ENCODE measurements around the gene OSBPL2. TPM values are rescaled to one million over a fixed set of nuclear protein-coding genes. Genes with fewer than 3 reads are reported as not detected.

OSBPL2 gene
- total RNA-seq, 2 donors from 2014 or later, result 40.1 to 41.2 TPM

DNA sequence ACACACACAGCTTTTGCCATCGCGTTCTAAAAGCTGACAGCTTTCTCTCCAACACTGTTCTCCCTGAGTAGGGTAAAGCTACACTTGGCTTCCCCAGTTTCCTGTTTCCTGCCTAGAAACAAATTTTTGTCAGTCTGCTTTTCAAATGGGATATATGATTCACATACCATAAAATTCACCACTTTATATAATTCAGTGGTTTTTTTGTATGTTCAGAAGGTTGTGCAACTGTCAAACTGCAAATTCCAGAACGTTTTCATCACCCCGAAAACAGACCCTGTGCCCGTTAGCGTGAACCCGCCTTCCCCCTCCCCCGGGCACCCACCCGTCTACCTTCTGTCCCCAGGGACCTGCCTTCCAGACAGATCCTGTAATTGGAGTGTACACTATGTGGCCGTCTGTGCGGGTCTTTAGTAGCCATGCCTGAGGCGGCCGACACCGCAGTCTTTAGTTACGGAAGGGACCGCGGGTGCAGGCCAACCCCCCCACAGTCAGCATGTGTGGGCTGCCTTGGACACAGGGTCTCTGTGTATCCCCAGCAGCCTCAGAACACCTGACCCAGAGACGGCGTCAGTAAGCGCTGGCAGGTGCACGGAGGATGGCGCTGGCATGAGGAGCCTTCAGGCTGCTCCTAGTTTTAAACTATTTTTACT is 34.8 kb upstream of the OSBPL2 start:
- ATAC-seq (no peak), DNase-seq (peak; percentile 12)
- intact Hi-C loops (cut with DNase I), result no loop called here

DNA sequence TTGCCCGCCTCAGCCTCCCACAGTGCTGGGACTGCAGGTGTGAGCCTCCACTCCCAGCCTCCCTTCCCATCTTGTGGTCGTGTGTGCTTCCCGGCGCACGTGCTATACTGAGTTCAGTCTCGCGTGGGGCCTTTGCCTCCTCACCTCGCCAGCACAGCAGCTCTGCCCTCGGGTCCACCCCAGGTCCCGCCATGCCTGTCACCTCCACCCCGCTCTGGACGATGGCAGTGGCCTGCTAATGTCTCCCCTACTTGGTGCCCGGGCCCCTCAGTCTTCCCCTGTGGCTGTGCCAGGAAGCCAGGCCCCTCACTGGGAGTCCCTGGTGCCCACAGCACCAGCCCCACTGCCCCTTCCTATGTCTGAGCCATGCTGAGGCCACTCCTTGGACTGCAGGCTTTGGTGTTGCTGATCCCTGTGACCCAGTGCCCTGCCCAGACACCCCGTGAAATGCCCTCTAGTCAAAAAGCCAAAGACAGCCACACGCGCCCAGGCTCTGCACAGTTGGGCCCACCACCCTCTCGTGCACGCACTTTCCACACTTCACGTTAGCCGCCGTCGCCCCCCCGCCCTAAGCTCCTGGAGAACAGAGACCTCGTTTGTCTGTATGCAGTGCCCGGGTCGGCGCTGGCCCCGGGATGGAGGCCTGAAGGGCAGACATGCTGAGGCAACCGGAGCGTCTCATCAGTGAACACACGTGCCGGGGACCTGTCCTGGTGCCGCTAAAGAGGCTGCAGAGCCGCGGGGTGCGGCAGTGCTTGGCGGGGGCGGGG is 32.5 kb upstream of the OSBPL2 start:
- DNase-seq, result peak; percentile 21
- intact Hi-C loops (cut with DNase I), result no loop called here
- no peak for ATAC-seq

DNA sequence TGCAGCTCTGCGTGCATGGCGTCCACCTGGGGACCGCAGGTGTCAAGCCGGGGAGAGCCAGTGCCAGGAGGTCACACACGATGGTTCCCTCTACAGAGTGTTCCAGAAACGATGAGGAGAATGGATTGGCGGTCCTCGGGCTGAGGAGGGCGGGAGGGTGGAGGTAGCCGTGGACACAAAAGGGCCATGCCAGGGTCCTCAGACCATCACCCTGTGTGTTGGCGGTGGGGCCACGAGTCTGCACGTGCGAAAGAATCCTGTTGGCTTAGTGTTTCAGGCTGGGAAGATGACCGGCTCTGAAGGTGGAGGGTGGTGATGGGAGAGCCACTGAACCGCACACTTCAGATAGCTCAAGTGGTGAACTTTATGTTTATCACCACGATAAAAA is 31.9 kb upstream of the OSBPL2 start:
- ATAC-seq (no peak), DNase-seq (no peak)
- intact Hi-C loops (cut with DNase I), result no loop called here

DNA sequence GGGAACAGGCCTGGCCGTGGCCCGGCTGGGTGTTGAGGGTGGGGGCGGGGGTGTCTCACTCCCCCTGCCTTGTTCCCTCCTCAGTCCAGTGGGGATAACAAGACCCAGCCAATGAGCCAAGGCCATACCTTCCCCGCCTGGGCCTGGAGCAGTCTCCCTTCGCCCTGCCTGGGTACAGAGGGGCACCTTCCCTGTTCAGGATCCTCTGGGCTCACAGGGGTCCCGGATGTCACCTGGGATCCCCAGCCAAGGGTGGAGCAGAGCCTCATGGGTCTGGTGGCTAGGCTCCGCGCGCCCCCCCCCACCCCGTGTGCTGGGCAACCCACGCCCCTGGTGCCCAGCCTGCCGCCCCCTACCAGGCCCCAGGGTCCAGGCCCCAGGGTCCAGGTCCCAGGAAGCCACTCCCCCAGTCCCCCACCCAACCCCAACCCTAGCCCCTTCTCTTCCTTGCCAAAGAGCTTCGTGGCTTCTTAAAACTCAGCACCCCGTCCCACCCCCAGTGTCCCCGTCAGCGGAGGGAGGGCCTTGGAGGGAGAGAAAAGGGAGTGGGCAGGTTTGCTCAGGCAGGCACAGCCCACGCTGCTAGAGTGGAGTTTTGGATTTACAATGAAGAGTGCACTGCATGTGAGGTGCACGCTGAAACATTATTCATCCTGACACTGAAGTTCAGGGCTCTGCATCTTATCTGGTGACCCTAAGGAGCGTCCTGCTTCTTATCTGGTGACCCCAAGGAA is 30.1 kb upstream of the OSBPL2 start:
- no peak for DNase-seq
- ATAC-seq, result peak in 1 of 2 donors; percentile 20
- intact Hi-C loops (cut with DNase I), result no loop called here

DNA sequence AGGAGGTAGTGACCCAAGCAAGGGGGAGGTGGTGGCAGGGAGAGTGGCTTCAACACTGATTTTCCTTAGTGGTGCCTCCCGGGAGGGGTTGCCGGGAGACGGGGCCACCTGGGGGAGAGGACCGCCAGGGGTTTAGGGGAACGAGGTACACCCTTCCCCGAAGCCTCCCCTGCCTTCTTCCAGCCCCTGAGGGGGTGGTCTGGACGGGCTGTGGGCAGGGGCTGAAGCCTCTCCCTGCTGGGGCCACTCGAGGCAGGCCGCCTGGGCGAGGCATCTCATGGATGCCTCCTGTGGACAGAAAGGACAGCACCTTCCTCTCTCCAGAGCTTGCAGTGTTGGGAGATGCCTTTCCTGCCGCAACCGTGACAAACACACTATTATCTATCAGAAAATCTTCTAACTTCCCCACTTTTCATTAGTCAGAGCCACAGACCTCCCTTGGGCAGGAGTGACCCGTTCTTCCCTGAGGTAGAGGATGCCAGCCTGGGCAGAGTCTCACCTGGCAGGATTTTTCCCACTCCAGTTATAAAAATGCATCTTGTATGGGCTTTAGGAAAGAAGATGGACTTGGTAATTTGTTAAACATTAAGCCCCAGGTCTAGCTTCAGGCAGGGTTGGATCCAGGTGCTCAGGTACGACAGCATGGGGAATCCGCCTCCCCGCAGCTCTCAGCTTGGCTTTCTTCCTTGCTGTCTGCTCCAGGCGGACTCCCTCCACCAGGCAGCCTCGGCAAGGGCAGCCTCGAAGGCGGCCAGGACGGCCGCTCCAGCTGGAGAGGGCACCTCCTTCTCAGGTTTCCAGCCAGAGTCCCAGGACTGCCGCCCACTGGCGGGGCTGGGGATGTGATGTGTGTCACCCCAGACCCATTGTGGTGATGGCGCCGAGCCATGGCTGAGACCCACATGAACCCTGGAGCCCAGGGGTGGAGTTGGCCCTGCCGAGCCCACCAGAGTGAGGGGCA is 29.2 kb upstream of the OSBPL2 start:
- ATAC-seq, result no peak
- intact Hi-C loops (cut with DNase I), result no loop called here
- DNase-seq, result no peak

DNA sequence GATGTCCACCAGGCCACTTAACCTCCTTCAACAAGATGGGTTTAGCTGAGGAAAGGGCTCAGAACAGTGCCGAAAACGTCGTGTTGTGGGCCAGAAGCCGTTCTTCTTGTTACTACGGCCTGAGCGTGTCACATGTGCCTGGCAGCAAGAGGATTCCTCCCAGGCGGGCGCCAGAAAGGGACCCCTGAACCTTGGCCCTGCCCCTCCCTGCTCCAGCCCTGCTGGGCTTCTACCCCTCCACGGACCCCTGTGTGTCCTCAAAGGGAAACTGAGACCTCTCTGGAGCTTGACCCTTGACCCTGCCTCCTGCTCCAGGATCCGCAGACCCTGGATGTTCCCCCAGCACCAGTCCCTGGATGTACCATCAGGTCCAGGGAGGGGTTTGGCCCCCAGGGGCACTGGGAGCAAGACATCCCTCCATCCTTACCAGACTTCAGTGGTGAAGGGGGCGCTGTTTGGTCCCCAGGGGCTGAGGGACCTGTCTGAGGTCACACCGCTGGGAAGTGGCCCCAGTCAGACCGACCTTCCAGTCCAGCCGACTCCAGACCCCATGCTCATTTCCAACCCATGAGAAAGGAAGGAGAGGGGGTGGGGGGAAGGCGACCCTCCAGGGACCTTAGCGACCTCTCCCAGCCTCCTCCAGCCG is 28.3 kb upstream of the OSBPL2 start:
- DNase-seq (no peak), ATAC-seq (no peak)
- intact Hi-C loops (cut with DNase I), result no loop called here

DNA sequence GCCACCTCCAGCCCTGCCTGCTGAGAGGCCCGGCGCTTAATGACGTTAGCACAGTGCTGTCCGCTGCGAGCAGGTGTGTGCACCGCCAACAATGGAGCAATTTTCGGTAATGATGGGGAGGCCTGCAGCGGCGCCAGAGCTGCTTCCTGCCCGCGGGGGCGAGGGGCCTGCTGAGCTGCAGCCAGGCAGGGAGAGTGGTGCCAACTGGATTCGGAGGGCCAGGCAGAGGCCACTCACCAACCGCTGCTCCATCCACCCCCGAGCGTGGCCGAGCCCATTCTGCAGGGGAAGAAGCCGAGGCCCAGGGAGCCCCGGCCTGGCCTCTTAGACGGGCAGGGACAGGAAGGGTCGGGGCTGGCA is 27.8 kb upstream of the OSBPL2 start:
- intact Hi-C loops (cut with DNase I), result no loop called here
- ATAC-seq (no peak), DNase-seq (no peak)

DNA sequence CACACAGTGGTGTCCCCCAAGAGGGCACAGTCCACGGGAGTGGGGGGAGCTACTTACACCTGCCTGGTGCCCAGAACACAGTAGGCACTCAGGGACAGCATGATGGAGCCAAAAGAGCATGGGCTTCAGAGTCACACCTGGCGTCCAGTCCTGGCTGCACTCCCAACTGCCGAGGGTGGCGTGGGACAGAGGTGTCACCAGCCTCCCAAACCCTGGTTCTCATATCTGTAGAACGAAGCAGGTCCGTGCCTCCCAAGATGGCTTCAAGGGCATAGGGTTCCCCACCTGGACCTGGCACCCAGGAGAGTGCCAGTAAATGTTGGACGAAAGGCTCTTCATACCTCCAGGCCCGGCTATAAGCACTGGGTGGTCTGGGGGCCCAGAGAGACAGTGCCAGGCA is 27.1 kb upstream of the OSBPL2 start:
- intact Hi-C loops (cut with DNase I), result no loop called here
- DNase-seq, result no peak
- no peak for ATAC-seq

DNA sequence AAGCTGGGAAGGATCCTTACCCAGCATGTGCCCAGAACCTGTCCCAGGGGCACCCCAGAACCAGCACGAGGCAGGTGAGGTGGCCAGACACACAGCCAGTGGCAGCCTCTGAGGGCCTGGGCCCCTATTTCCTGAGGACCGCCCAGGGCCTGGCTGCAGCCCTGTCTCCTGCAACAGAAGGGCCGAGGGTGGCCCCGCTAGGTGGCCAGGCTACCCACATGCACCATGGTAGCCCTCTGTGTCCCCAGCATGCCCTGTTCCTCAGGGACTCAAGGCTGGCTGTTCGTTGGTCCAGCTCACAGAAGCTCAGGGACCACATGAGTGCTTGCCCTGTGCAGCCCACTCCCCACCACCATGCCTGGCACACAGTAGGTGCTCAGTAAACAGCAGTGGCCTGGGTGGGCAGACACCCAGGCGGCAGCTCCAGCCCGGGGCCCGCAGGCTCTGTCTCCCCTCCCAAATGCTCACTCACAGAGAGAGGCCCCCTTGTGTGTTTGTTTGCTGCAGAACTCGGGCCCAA is 26.5 kb upstream of the OSBPL2 start:
- ATAC-seq (no peak), DNase-seq (no peak)
- intact Hi-C loops (cut with DNase I), result no loop called here

DNA sequence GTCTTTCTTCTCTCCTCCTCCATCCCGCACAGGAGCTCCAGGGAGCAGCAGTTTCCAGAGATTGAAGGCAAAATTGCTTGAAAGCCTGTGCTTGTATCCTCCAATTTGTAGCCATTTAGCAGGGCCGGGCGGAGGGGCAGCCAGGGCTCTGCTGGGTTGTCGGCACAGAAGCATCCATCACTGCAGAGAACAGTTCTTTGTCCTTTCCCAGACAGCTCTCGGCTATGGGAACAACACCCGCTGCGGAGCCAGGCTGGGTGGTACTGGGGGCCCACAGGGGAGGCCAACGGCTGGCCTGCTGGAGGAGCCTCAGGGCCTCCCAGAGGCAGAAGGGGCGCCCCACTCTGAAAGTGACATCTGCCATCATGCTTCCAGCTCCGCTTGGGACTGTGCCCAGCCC is 26.0 kb upstream of the OSBPL2 start:
- DNase-seq (no peak), ATAC-seq (no peak)
- intact Hi-C loops (cut with DNase I), result no loop called here

DNA sequence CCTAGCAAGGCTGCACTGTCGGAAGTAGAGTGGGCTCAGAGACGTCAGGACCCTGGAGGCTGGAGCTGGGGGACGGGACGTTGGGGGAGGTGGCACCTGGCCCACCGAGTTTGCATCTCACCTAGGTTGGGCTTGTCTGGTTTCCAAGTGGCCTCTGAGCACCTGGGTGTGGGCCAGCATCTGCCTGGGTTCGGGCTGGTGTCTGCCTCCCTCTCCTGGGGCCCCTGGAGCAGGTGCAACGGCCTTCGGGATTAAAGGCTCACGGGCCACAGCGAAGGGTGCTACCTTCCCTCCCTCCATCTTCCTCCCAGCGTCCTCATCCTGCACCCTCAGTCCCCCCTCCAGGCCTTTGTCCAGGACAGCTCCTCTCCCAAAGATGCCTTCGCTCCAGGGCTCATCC is 24.3 kb upstream of the OSBPL2 start:
- DNase-seq (no peak), ATAC-seq (no peak)
- intact Hi-C loops (cut with DNase I), result no loop called here

DNA sequence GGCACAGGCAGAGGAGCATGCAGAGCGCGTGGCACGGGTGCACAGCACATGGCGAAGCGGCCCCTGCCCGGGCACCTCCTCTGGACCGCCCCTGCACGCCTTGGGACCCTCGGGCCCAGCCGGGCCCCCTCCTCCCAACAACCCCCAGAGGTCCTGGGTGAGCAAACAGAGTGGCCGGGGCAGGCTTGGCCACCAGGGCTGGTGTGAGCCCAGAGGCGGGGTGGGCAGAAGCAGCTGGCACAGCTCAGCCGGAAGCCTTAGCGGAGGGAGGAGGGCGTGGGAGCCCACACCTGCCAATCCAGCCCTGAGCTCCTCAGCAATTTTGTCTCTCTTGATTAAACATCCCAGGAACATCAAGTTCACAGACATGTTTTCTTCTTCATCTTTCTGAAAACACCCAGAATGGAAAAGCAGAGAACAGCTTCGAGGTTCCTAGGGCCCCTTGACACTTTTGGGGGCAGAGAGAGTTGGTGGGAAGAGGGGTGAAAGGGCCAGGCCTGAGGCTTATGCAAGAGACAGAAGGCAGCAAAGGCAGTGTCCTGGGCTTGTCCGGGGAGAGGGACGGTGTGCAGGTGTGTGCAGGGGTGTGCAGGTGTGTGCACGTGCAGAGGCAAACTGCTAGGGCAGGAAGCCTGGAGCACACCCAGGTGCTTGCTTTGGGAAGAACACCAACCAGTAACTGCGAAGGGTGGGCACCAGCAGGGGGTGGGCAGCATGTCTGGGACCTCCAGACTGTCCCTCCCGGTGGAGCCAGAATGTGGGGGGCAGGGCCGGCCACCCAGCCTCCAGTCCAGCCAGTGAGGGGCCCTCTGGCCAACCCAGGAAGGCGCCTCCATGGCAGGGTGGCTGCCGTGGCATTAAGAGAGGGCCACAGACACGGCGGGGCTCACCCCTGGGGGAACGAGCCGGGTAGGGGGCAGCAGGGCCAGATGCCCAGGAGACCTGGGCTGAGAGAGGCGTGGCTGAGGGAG is 23.0 kb upstream of the OSBPL2 start:
- intact Hi-C loops (cut with DNase I), result no loop called here
- no peak for DNase-seq
- ATAC-seq, result no peak

DNA sequence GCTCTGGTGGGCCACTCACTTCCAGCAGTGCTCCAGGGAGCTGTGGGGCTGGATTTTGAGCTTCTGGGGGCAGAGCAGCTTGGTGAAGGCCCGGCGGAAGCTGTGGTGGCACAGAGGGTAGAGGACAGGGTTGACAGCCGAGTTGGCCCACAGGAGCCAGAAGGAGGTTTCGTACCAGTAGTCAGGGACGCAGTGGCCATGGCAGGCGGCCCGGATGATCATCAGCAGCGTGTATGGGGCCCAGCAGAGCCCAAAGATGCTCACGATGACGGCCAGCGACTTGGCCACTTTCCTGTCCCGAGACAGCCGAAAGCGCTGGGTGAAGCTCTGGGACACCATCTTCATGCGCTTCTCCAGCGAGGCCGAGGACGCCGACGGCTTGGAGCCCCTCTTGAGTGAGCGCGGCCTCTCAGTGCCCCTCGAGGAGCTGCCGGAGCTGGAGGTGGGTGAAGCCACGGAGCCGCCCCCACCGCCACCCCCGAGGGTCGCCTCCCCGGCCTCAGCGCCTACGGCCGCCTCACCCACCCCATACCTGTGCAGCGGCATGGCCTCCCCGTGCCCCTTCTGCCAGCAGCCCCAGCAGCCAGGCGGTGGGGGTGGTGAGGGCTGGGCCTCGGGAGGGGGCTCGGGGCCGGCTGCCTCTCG is 22.2 kb upstream of the OSBPL2 start:
- intact Hi-C loops (cut with DNase I), result no loop called here
- no peak for ATAC-seq
- DNase-seq, result no peak

DNA sequence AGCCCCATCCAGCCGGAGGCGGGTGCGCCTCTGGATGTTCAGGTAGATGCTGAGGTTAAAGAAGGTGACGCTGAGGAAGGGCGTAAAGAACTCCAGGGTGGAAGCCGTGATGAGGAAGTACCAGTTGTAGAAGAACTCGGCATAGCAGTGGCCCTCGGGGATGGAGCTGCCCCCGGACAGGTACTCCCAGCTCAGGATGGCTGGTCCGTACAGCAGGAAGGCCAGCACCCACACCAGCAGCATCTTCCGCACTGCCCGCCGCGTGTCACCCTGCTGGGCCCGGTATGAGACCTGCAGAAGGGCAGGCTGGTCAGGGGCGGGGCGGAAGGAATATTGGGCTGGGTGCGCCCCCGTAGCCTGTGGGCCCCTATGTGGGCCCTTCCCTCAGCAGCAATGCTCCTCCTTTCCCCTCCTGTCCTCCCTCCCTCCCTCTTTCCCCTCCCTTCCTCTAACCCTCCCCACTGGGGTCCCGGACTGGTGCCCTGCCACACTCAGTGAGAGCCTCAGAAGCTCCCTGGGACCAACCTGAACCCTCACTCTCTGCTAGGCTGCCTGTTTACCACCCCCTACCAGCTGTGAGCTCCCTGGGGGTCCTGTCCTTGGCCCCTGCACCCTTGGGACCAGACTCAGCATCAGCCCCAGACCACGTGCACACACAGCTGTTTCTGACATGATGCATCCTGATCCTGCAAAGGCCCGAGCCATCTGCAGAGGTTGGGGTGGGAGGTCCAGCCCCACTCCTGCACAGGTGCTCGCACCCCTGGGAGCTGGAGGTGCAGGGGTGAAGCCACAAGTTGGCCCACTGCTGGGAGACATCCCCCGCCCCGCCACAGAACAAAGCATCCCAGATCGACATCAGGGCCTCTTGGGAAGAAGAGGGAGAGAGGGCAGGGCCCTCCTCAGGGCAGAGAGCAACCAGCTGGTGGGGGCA is 21.4 kb upstream of the OSBPL2 start:
- ATAC-seq (no peak), DNase-seq (no peak)
- intact Hi-C loops (cut with DNase I), result no loop called here

DNA sequence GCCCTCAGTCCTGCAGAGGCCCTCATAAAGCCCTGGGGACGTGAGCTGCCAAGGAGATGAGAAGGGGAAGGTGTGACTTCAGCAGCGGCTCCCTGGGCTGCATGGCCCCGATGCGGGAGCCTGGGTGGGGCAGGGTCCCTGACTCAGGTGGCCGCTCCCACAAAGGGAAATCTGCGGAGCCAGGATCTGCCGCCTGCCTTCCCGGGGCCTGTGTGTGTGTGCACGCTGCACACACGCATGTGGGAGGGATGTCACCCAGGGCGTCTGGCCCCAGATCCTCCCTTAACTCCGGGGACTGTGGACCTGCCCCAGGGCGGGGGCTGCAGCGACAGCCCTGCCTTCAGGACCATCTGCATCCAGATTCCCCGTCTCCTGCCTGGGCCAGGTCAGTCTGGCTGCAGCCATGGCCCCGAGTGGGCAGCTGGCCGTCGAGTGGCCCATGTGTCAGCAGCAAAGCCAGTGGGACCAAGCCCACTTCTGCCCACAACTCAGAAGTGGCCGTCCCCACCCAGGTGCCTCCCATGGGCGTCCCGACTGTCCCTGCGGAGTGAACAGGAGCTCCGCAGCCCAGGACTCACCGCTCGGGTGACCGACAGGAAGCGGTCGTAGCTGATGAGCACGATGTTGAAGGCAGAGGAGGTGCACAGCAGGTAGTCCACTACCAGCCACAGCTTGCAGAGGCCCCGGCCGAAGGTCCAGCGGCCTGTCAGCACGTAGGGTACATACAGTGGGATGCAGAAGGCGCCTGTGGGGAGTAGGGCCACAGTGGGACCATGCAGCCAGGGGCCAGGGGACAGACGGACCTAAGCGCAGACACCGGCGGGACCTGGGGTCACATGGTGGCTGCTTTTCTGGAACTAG is 20.2 kb upstream of the OSBPL2 start:
- no peak for ATAC-seq
- no peak for DNase-seq
- intact Hi-C loops (cut with DNase I), result no loop called here

Data from left cardiac atrium (tissue), 4 donors.